IMR-90 (cell line): ENCODE measurements around the gene RABGEF1. TPM values are rescaled to one million over a fixed set of nuclear protein-coding genes. Genes with fewer than 3 reads are reported as not detected.

Experiments
- ATAC-seq: fragments of 200-7000 bp; cut with Tn5 transposase; 2 replicates; pipeline ENCODE4 v1.9.1; 2020; ENCODE audit warnings: low read depth, mild to moderate bottlenecking, moderate library complexity
- BruUV-seq: library from RNA; stranded (reverse); fragments of 400-500 nt; replicated peaks from 2 replicates; lab custom pipeline; 2021; lab: Mats Ljungman, UMichigan
- CTCF ChIA-PET: fragments of 300-600 bp; formaldehyde crosslinking; extraction: SDS; loops from one replicate; lab custom pipeline; 2021; ENCODE audit warnings: antibody characterized with exemption; lab: Yijun Ruan, JAX
- POLR2A ChIA-PET: fragments of 300-600 bp; sonication (Branson Sonifier 250); formaldehyde crosslinking; loops from one replicate; lab custom pipeline; 2022; ENCODE audit warnings: antibody characterized with exemption; ENCODE audit not compliant: unreplicated experiment; lab: Charles Lee
- DNase-seq: peaks from one replicate; pipeline ENCODE4 v3.0.0; 2013
- H2AFZ ChIP-seq: replicated peaks from 2 replicates; pipeline ENCODE3; 2013; ENCODE audit warnings: low read length, mild to moderate bottlenecking; ENCODE audit not compliant: poor library complexity
- H2AK5ac ChIP-seq: 2 replicates; pipeline ENCODE4 v1.6.1; 2013; ENCODE audit warnings: low read depth, low read length, inconsistent platforms
- H2AK9ac ChIP-seq: replicated peaks from 2 replicates; pipeline ENCODE3; 2013; ENCODE audit warnings: mild to moderate bottlenecking, low read depth, low read length, moderate library complexity; ENCODE audit not compliant: poor library complexity
- H2BK120ac ChIP-seq: 2 replicates; pipeline ENCODE4 v1.6.1; 2013; ENCODE audit warnings: low read depth, low read length, inconsistent platforms
- H2BK15ac ChIP-seq: 3 replicates; pipeline ENCODE4 v1.6.1; 2013; ENCODE audit warnings: low read depth, low read length, inconsistent platforms
- H2BK20ac ChIP-seq: 2 replicates; pipeline ENCODE4 v1.6.1; 2013; ENCODE audit warnings: low read depth, mild to moderate bottlenecking, inconsistent platforms, low read length, moderate library complexity
- H2BK5ac ChIP-seq: 2 replicates; pipeline ENCODE4 v1.6.1; 2013; ENCODE audit warnings: mild to moderate bottlenecking, low read depth, low read length, inconsistent platforms; ENCODE audit not compliant: poor library complexity, severe bottlenecking
- H3K14ac ChIP-seq: replicated peaks from 2 replicates; pipeline ENCODE4 v1.6.1; 2013; ENCODE audit warnings: low read depth, low read length, inconsistent platforms
- H3K18ac ChIP-seq: 2 replicates; pipeline ENCODE4 v1.6.1; 2013; ENCODE audit warnings: low read depth, low read length, control low read depth
- H3K23ac ChIP-seq: 2 replicates; pipeline ENCODE4 v1.6.1; 2013; ENCODE audit warnings: low read depth, low read length, inconsistent platforms
- H3K27ac ChIP-seq: 2 replicates; pipeline ENCODE4 v1.5.1; 2013; ENCODE audit warnings: mild to moderate bottlenecking, control low read depth, low read length; ENCODE audit not compliant: insufficient read depth
- H3K27me3 ChIP-seq: 2 replicates; pipeline ENCODE4 v1.6.1; 2013; ENCODE audit warnings: low read length; ENCODE audit not compliant: control insufficient read depth, insufficient read depth
- H3K36me3 ChIP-seq: 2 replicates; pipeline ENCODE4 v1.6.1; 2013; ENCODE audit warnings: low read length, mixed read lengths; ENCODE audit not compliant: control insufficient read depth, insufficient read depth
- H3K4ac ChIP-seq: 2 replicates; pipeline ENCODE4 v1.6.1; 2013; ENCODE audit warnings: low read depth, low read length, inconsistent platforms
- H3K4me1 ChIP-seq: 2 replicates; pipeline ENCODE4 v1.6.1; 2013; ENCODE audit warnings: low read length, mixed read lengths; ENCODE audit not compliant: control insufficient read depth, insufficient read depth
- H3K4me2 ChIP-seq: 2 replicates; pipeline ENCODE4 v1.6.1; 2013; ENCODE audit warnings: low read depth, mild to moderate bottlenecking, control low read depth, low read length, moderate library complexity
- H3K4me3 ChIP-seq: 2 replicates; pipeline ENCODE4 v1.5.1; 2013; ENCODE audit warnings: low read depth, mild to moderate bottlenecking, control low read depth, low read length, moderate library complexity; ENCODE audit not compliant: insufficient read depth
- H3K56ac ChIP-seq: 2 replicates; pipeline ENCODE4 v1.6.1; 2013; ENCODE audit warnings: low read length, inconsistent platforms; ENCODE audit not compliant: insufficient read depth; ENCODE audit errors: extremely low read depth
- H3K79me1 ChIP-seq, 2 experiments: 2 replicates each; pipeline ENCODE4 v1.6.1; 2013; ENCODE audit warnings: low read length in 2 of 2, inconsistent platforms in 1 of 2, low read depth in 1 of 2
- H3K9ac ChIP-seq: 2 replicates; pipeline ENCODE4 v1.6.1; 2013; ENCODE audit warnings: low read depth, low read length, control low read depth
- H3K9me1 ChIP-seq: 2 replicates; pipeline ENCODE4 v1.6.1; 2013; ENCODE audit warnings: low read length, inconsistent platforms; ENCODE audit not compliant: insufficient read depth
- H3K9me3 ChIP-seq: 2 replicates; pipeline ENCODE4 v1.6.1; 2013; ENCODE audit warnings: low read length; ENCODE audit not compliant: control insufficient read depth, insufficient read depth
- H4K20me1 ChIP-seq: 2 replicates; pipeline ENCODE4 v1.6.1; 2013; ENCODE audit warnings: low read length, inconsistent platforms; ENCODE audit not compliant: insufficient read depth
- H4K5ac ChIP-seq: 2 replicates; pipeline ENCODE4 v1.6.1; 2013; ENCODE audit warnings: mild to moderate bottlenecking, low read depth, low read length, control low read depth
- H4K8ac ChIP-seq, 2 experiments: 2 replicates each; pipeline ENCODE4 v1.6.1; 2013; ENCODE audit warnings: low read depth in 2 of 2, low read length in 2 of 2, control low read depth in 1 of 2, inconsistent platforms in 1 of 2
- H4K91ac ChIP-seq: 2 replicates; pipeline ENCODE4 v1.6.1; 2013; ENCODE audit warnings: low read depth, low read length, inconsistent platforms; ENCODE audit not compliant: insufficient read depth
- BHLHE40 ChIP-seq: fragments of 150-350 bp; IDR thresholded peaks from 2 replicates; pipeline ENCODE4 v1.6.1; 2016; ENCODE audit warnings: mild to moderate bottlenecking, low read depth, low read length
- CEBPB ChIP-seq: IDR thresholded peaks from 2 replicates; pipeline ENCODE4 v1.6.1; 2012; ENCODE audit warnings: low read depth, low read length, improper control_type of control experiment
- CHD1 ChIP-seq: IDR thresholded peaks from 2 replicates; pipeline ENCODE4 v1.6.1; 2012; ENCODE audit warnings: low read depth, low read length, improper control_type of control experiment
- CTCF ChIP-seq: conservative IDR thresholded peaks from 2 replicates; pipeline ENCODE4 v1.5.1; 2012; ENCODE audit warnings: mild to moderate bottlenecking, low read depth, low read length, improper control_type of control experiment
- ELK1 ChIP-seq: fragments of 150-350 bp; IDR thresholded peaks from 2 replicates; pipeline ENCODE4 v1.6.1; 2016; ENCODE audit warnings: low read depth, mild to moderate bottlenecking, low read length, moderate library complexity, borderline replicate concordance
- FOS ChIP-seq: fragments of 150-350 bp; IDR thresholded peaks from 2 replicates; pipeline ENCODE4 v1.6.1; 2016; ENCODE audit warnings: low read depth, low read length
- MAFK ChIP-seq: IDR thresholded peaks from 2 replicates; pipeline ENCODE4 v1.6.1; 2012; ENCODE audit warnings: low read depth, low read length, improper control_type of control experiment
- MAZ ChIP-seq: IDR thresholded peaks from 2 replicates; pipeline ENCODE4 v1.6.1; 2012; ENCODE audit warnings: low read depth, mild to moderate bottlenecking, low read length, improper control_type of control experiment, moderate library complexity, borderline replicate concordance
- NFE2L2 ChIP-seq: fragments of 150-350 bp; IDR thresholded peaks from 2 replicates; pipeline ENCODE4 v1.6.1; 2016; ENCODE audit warnings: low read depth, mild to moderate bottlenecking, low read length
- POLR2A ChIP-seq: IDR thresholded peaks from 2 replicates; pipeline ENCODE4 v1.6.1; 2012; ENCODE audit warnings: mild to moderate bottlenecking, low read depth, low read length
- RAD21 ChIP-seq: IDR thresholded peaks from 2 replicates; pipeline ENCODE4 v1.6.1; 2012; ENCODE audit warnings: low read length, improper control_type of control experiment
- RCOR1 ChIP-seq: IDR thresholded peaks from 2 replicates; pipeline ENCODE4 v1.6.1; 2012; ENCODE audit warnings: mild to moderate bottlenecking, low read length, improper control_type of control experiment; ENCODE audit not compliant: insufficient replicate concordance
- RFX5 ChIP-seq: IDR thresholded peaks from 2 replicates; pipeline ENCODE4 v1.8.0; 2012; ENCODE audit warnings: low read depth, mild to moderate bottlenecking, low read length, moderate library complexity
- SMC3 ChIP-seq: fragments of 150-350 bp; IDR thresholded peaks from 2 replicates; pipeline ENCODE4 v1.6.1; 2016; ENCODE audit warnings: low read depth, mild to moderate bottlenecking, antibody characterized with exemption, low read length, moderate library complexity
- USF2 ChIP-seq: fragments of 150-350 bp; IDR thresholded peaks from 2 replicates; pipeline ENCODE4 v1.6.1; 2017; ENCODE audit warnings: mild to moderate bottlenecking, antibody characterized with exemption, low read length, low read depth
- WGBS, 2 experiments: methylation state at CpG; one replicate each; pipeline versions ENCODE4 v1.1.5 to v1.1.7; 2013; ENCODE audit warnings: missing lambda C conversion rate in 2 of 2; ENCODE audit not compliant: insufficient read length in 1 of 2; ENCODE audit errors: extremely low coverage in 2 of 2; 5-methylcytosine and 5-hydroxymethylcytosine counted together
- dilution Hi-C: fragments of 300-500 bp; cut with HindIII; formaldehyde crosslinking; loops from one replicate; pipeline ENCODE4 v1.14.3; 2018; ENCODE audit warnings: low sequenced_read_pairs; ENCODE audit not compliant: unreplicated experiment
- in situ Hi-C: fragments of 300-500 bp; cut with MboI; formaldehyde crosslinking; loops from 3 replicates; pipeline ENCODE4 v1.14.3; 2019; ENCODE audit warnings: low sequenced_read_pairs, inconsistent platforms, mixed read lengths
- intact Hi-C: fragments of 100-400 bp; cut with micrococcal nuclease; formaldehyde crosslinking; loops from 2 replicates; pipeline ENCODE4 v1.10.0; 2022
- polyA plus RNA-seq, 3 experiments: library from polyadenylated mRNA; depleted of rRNA; stranded (reverse); fragments of >200 nt; gene quantifications; 2 replicates each; pipeline ENCODE4 v1.2.3, GENCODE V29; 2012; ENCODE audit warnings: low replicate concordance in 1 of 3
- total RNA-seq: library from RNA; depleted of rRNA; stranded (reverse); fragments of >200 nt; gene quantifications from 2 replicates; pipeline ENCODE4 v1.2.3, GENCODE V29; 2012

RABGEF1 gene
- total and polyA plus RNA-seq, 2 of the 4 experiments (the other 2 are of a cell fraction) = 34.9 to 56.6 TPM

DNA sequence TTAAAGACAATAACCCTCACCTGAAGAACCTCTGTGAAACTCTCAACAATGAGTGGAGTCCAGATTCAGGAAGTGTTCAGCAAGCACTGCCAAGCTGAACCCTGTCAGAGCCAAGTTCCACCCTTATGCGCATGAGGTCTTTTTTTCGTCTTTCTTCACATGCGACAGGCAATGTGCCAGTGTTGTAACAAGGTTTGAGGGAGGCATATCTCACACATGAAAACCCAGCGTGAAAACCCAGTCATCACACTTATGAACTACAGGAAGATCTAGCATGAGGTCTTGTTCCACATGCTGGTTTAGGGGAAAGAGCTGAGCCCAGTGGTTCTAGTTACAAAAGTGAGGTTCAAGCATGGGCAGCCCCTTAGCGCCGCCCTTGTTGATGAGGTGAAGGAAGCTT, 49.7 kb downstream of the RABGEF1 start:
- Histone ChIP-seq H2BK15ac (no peak overlapping the region), H3K36me3 (peaks cover 33% of the 10 kb centered on the region), H3K27me3 (no peaks in the 10 kb centered on the region), H3K9me1 (peaks cover 2% of the 10 kb centered on the region; the same call in 1 of the 2 replicates), H2BK20ac (no peak overlapping the region), H3K27ac (no peak overlapping the region), H3K18ac (no peak overlapping the region), H3K4me3 (no peak overlapping the region), H3K14ac (no peak overlapping the region), H3K4ac (no peak overlapping the region), H3K79me1 (peaks cover 25 to 43% of the 10 kb centered on the region in 2 experiments), H3K9ac (no peak overlapping the region), H4K91ac (no peak overlapping the region), H3K4me1 (no peaks in the 10 kb centered on the region), H2AK5ac (no peak overlapping the region), H4K8ac (no peak overlapping the region), H3K9me3 (no peaks in the 10 kb centered on the region), H3K56ac (no peak overlapping the region), H4K5ac (no peak overlapping the region), H2BK120ac (no peak overlapping the region), H2AFZ (no peak overlapping the region), H4K20me1 (peaks cover 3% of the 10 kb centered on the region; the same call in 1 of the 2 replicates), H2AK9ac (no peak overlapping the region), H2BK5ac (no peak overlapping the region), H3K4me2 (no peak overlapping the region), H3K23ac (no peak overlapping the region)
- no CpG with 5 or more reads among the region's 6 CpGs for WGBS, 2 experiments
- BruUV-seq = no TSS peak
- ChIA-PET CTCF (interaction anchor here (0.6 kb wide), 1 partner anchor 34 kb away, joined by 3 read pairs; no protein-coding TSS in a partner anchor), POLR2A (no interaction called here)
- dilution Hi-C loops (no loop called here), intact Hi-C loops (no loop called here), in situ Hi-C loops (no loop called here)
- no peak for DNase-seq
- TF ChIP-seq MAFK (no peak), USF2 (no peak), ELK1 (no peak), RAD21 (no peak), CEBPB (no peak), CHD1 (no peak), FOS (no peak), BHLHE40 (no peak), POLR2A (no peak), RFX5 (no peak), MAZ (no peak), RCOR1 (no peak), CTCF (no peak), SMC3 (no peak), NFE2L2 (no peak)
- ATAC-seq = no peak
